HEK293 (cell line): Measurements from ENCODE around the gene SCPEP1.

Experiments
- ZNF10 ChIP-seq: fragments of 450-650 bp; formaldehyde crosslinking; IDR thresholded peaks from 2 replicates; pipeline ENCODE4 v1.5.1; 2017; ENCODE audit warnings: missing biosample characterization, missing genetic modification characterization
- TF ChIP-seq, protein P1 (sequence below): fragments of 450-650 bp; formaldehyde crosslinking; IDR thresholded peaks from 2 replicates; pipeline ENCODE4 v1.5.1; 2016; ENCODE audit warnings: missing biosample characterization, missing genetic modification characterization, borderline replicate concordance
- TF ChIP-seq, protein P2 (sequence below): fragments of 450-650 bp; formaldehyde crosslinking; IDR thresholded peaks from 2 replicates; pipeline ENCODE4 v1.5.1; 2016; ENCODE audit warnings: missing biosample characterization, missing genetic modification characterization
- TF ChIP-seq, protein P3 (sequence below): fragments of 450-650 bp; formaldehyde crosslinking; IDR thresholded peaks from 2 replicates; pipeline ENCODE4 v1.5.1; 2016; ENCODE audit warnings: missing biosample characterization, missing genetic modification characterization
- TF ChIP-seq, protein P4 (sequence below): sonication (generic); formaldehyde crosslinking; IDR thresholded peaks from 2 replicates; pipeline ENCODE4 v1.8.1; 2022; ENCODE audit warnings: mild to moderate bottlenecking, moderate library complexity, missing genetic modification reagents

DNA sequence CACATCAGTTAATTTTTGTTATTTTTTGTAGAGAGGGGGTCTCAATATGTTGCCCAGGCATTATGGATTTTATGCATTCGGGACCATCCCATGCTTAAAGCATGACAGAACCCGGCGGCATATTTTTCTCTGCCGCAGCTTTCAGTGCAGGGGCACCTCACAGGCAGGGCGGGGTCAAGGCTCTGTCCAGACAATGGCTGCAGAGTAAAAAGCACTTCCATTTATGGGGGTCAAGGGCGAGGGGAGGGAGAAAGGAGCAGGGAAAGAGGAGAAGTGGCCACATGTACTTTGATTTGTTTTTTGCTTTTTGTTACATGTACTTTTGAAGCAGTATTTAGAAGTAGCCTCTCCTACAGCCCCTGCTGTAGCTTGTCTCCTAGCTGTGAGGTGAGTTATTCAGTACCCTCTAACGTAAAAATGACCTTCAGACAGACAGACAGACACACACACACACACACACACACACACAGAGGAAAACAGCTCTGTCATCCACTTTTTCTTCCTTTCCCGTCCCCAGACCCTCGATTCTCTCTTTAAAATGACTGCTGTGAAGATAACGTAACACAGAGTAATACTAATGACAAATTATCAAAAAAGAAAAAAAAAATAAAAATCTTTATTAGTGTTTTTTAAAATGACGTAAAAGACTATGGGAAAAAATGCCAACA, 856 bp upstream of the SCPEP1 start:
- TF ChIP-seq ZNF10: no peak
- TF ChIP-seq, protein P1, sequence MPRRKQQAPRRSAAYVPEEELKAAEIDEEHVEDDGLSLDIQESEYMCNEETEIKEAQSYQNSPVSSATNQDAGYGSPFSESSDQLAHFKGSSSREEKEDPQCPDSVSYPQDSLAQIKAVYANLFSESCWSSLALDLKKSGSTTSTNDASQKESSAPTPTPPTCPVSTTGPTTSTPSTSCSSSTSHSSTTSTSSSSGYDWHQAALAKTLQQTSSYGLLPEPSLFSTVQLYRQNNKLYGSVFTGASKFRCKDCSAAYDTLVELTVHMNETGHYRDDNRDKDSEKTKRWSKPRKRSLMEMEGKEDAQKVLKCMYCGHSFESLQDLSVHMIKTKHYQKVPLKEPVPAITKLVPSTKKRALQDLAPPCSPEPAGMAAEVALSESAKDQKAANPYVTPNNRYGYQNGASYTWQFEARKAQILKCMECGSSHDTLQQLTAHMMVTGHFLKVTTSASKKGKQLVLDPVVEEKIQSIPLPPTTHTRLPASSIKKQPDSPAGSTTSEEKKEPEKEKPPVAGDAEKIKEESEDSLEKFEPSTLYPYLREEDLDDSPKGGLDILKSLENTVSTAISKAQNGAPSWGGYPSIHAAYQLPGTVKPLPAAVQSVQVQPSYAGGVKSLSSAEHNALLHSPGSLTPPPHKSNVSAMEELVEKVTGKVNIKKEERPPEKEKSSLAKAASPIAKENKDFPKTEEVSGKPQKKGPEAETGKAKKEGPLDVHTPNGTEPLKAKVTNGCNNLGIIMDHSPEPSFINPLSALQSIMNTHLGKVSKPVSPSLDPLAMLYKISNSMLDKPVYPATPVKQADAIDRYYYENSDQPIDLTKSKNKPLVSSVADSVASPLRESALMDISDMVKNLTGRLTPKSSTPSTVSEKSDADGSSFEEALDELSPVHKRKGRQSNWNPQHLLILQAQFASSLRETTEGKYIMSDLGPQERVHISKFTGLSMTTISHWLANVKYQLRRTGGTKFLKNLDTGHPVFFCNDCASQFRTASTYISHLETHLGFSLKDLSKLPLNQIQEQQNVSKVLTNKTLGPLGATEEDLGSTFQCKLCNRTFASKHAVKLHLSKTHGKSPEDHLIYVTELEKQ (tag by site-specific recombination): no peak
- TF ChIP-seq, protein P2, sequence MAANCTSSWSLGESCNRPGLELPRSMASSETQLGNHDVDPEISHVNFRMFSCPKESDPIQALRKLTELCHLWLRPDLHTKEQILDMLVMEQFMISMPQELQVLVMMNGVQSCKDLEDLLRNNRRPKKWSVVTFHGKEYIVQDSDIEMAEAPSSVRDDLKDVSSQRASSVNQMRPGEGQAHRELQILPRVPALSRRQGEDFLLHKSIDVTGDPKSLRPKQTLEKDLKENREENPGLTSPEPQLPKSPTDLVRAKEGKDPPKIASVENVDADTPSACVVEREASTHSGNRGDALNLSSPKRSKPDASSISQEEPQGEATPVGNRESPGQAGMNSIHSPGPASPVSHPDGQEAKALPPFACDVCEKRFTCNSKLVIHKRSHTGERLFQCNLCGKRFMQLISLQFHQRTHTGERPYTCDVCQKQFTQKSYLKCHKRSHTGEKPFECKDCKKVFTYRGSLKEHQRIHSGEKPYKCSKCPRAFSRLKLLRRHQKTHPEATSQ: no peak
- TF ChIP-seq, protein P3, sequence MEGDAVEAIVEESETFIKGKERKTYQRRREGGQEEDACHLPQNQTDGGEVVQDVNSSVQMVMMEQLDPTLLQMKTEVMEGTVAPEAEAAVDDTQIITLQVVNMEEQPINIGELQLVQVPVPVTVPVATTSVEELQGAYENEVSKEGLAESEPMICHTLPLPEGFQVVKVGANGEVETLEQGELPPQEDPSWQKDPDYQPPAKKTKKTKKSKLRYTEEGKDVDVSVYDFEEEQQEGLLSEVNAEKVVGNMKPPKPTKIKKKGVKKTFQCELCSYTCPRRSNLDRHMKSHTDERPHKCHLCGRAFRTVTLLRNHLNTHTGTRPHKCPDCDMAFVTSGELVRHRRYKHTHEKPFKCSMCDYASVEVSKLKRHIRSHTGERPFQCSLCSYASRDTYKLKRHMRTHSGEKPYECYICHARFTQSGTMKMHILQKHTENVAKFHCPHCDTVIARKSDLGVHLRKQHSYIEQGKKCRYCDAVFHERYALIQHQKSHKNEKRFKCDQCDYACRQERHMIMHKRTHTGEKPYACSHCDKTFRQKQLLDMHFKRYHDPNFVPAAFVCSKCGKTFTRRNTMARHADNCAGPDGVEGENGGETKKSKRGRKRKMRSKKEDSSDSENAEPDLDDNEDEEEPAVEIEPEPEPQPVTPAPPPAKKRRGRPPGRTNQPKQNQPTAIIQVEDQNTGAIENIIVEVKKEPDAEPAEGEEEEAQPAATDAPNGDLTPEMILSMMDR (tag by site-specific recombination): no peak
- TF ChIP-seq, protein P4, sequence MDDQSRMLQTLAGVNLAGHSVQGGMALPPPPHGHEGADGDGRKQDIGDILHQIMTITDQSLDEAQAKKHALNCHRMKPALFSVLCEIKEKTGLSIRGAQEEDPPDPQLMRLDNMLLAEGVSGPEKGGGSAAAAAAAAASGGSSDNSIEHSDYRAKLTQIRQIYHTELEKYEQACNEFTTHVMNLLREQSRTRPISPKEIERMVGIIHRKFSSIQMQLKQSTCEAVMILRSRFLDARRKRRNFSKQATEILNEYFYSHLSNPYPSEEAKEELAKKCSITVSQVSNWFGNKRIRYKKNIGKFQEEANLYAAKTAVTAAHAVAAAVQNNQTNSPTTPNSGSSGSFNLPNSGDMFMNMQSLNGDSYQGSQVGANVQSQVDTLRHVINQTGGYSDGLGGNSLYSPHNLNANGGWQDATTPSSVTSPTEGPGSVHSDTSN (CRISPR knock-in tag): no peak
